Measurements from ENCODE around the gene GRIA3. TPM values are rescaled to one million over a fixed set of nuclear protein-coding genes. Genes with fewer than 3 reads are reported as not detected.
"Not testable (repeated sequence)": the region's sequence is repeated elsewhere in the genome, so short reads cannot be mapped to it uniquely, and the experiment has no call there.

The GRIA3 gene
- total RNA-seq, 2 experiments from 2014 or later: not detected

DNA sequence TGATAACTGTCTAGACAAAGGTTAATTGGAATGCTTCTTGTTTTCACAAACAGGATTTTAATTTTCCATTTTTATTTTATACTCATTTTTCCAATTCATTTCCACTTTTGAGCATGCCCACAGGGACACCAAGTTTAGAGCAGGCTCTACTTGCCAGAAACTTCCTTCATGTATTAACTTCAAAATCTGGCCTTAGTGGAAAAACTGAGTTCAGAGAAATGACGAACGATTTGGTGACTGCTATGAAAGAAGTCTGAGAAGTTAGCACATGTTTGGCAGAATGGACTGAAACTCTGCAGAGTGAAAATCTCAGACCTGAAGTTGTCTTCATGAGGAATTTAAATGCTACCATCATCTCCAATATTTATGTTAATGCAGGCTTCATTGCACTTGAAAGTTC, 334.7 kb downstream of the GRIA3 start:
- Histone ChIP-seq H3K9me2 (ENCODE audit: insufficient read depth, low read length) (no peaks in the 10 kb centered on the region), H2AFZ (ENCODE audit: low read length) (no peak overlapping the region), H3K27ac (ENCODE audit: low read depth, low read length, poor library complexity, severe bottlenecking) (no peak overlapping the region), H3K4me2 (ENCODE audit: low read length) (no peak overlapping the region), H3K9me3 (ENCODE audit: low read length) (no peaks in the 10 kb centered on the region), H4K20me1 (ENCODE audit: insufficient read depth, low read length) (no peaks in the 10 kb centered on the region), H3K36me3 (ENCODE audit: insufficient read depth, low read length) (no peaks in the 10 kb centered on the region), H3K4me1 (ENCODE audit: insufficient read depth, low read length, poor library complexity, severe bottlenecking) (no peaks in the 10 kb centered on the region), H3K4me3 (ENCODE audit: low read depth, low read length, poor library complexity, severe bottlenecking) (no peak overlapping the region), H3K79me2 (ENCODE audit: insufficient read depth, low read depth, low read length) (no peaks in the 10 kb centered on the region)
- intact Hi-C loops (cut with micrococcal nuclease; ENCODE audit: unreplicated experiment): no loop called here
- no peak for TF ChIP-seq EZH2phosphoT487 (IDR thresholded peaks at IDR 0.05; ENCODE audit: borderline replicate concordance, low read depth, low read length)
- TF ChIP-seq, protein P1, sequence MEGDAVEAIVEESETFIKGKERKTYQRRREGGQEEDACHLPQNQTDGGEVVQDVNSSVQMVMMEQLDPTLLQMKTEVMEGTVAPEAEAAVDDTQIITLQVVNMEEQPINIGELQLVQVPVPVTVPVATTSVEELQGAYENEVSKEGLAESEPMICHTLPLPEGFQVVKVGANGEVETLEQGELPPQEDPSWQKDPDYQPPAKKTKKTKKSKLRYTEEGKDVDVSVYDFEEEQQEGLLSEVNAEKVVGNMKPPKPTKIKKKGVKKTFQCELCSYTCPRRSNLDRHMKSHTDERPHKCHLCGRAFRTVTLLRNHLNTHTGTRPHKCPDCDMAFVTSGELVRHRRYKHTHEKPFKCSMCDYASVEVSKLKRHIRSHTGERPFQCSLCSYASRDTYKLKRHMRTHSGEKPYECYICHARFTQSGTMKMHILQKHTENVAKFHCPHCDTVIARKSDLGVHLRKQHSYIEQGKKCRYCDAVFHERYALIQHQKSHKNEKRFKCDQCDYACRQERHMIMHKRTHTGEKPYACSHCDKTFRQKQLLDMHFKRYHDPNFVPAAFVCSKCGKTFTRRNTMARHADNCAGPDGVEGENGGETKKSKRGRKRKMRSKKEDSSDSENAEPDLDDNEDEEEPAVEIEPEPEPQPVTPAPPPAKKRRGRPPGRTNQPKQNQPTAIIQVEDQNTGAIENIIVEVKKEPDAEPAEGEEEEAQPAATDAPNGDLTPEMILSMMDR (conservative IDR thresholded peaks at IDR 0.05; ENCODE audit: low read length): no peak
- ChIA-PET CTCF (ENCODE audit: unreplicated experiment) (no interaction called here), POLR2A (no interaction called here)
- no peak for DNase-seq (ENCODE audit: low spot score)
- BruUV-seq (replicated peaks): no TSS peak

DNA sequence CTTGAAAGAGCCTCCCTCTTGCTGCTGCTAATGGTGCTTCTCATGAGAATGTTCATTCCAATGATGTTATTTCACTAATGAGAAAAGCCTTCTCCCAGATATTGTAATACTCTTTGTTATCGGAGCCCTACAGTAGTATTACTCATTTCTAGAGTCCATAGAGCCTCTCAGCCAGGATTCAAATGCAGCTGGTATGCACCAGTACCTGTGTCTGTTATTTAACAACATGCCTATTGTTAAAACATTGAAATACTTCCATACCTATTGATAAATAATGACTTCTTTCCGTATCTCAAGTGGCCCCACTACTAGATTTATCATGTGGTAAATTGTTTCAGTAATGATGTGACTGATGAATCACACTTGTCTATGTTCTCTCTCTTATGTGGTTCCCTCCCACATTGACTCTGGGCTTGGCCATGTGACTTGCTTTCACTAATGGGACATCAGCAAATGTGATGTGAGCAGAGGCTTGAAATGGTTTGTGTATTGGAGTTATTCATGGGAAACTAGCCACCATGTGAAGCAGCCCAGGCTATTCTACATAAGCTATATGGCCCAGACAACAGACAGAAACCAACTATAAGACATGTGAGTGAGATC, 341.1 kb downstream of the GRIA3 start:
- POLR2A ChIA-PET: no interaction called here
- Histone ChIP-seq H2AFZ (ENCODE audit: low read length) (no peak overlapping the region), H4K20me1 (ENCODE audit: insufficient read depth, low read length) (no peaks in the 10 kb centered on the region), H3K9me2 (ENCODE audit: insufficient read depth, low read length) (no peaks in the 10 kb centered on the region), H3K79me2 (ENCODE audit: insufficient read depth, low read depth, low read length) (no peaks in the 10 kb centered on the region), H3K9me3 (ENCODE audit: low read length) (no peaks in the 10 kb centered on the region), H3K4me2 (ENCODE audit: low read length) (no peak overlapping the region), H3K36me3 (ENCODE audit: insufficient read depth, low read length) (no peaks in the 10 kb centered on the region), H3K4me3 (ENCODE audit: low read depth, low read length, poor library complexity, severe bottlenecking) (no peak overlapping the region), H3K4me1 (ENCODE audit: insufficient read depth, low read length, poor library complexity, severe bottlenecking) (no peaks in the 10 kb centered on the region), H3K27ac (ENCODE audit: low read depth, low read length, poor library complexity, severe bottlenecking) (no peak overlapping the region)
- intact Hi-C loops (cut with micrococcal nuclease; ENCODE audit: unreplicated experiment): no loop called here
- TF ChIP-seq, protein P1 (conservative IDR thresholded peaks at IDR 0.05; ENCODE audit: low read length): no peak
- TF ChIP-seq EZH2phosphoT487 (IDR thresholded peaks at IDR 0.05; ENCODE audit: borderline replicate concordance, low read depth, low read length): no peak
- BruUV-seq (replicated peaks): no TSS peak
- CTCF ChIA-PET (ENCODE audit: unreplicated experiment): no interaction called here
- no peak for DNase-seq (ENCODE audit: low spot score)

DNA sequence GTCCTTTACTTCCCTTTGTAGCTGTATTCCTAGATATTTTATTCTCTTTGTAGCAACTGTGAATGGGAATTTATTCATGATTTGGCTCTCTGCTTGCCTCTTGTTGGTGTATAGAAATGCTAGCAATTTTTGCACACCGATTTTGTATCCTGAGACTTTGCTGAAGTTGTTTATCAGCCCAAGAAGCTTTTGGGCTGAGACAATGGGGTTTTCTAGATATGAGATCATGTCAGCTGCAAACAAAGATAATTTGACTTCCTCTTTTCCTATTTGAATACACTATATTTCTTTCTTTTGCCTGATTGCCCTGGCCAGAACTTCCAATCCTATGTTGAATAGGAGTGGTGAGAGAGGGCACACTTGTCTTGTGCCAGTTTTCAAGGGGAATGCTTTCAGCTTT, 346.6 kb downstream of the GRIA3 start:
- H3K36me3 ChIP-seq (ENCODE audit: insufficient read depth, low read length); H3K9me2 ChIP-seq (ENCODE audit: insufficient read depth, low read length); H3K27ac ChIP-seq (ENCODE audit: low read depth, low read length, poor library complexity, severe bottlenecking); H3K4me3 ChIP-seq (ENCODE audit: low read depth, low read length, poor library complexity, severe bottlenecking); CTCF ChIA-PET (ENCODE audit: unreplicated experiment); H3K4me1 ChIP-seq (ENCODE audit: insufficient read depth, low read length, poor library complexity, severe bottlenecking); BruUV-seq (replicated peaks); H4K20me1 ChIP-seq (ENCODE audit: insufficient read depth, low read length); DNase-seq (ENCODE audit: low spot score); H3K9me3 ChIP-seq (ENCODE audit: low read length); intact Hi-C loops (cut with micrococcal nuclease; ENCODE audit: unreplicated experiment); H3K79me2 ChIP-seq (ENCODE audit: insufficient read depth, low read depth, low read length); H3K4me2 ChIP-seq (ENCODE audit: low read length); H2AFZ ChIP-seq (ENCODE audit: low read length): not testable (repeated sequence)
- POLR2A ChIA-PET: interaction anchor here (0.6 kb wide), 1 partner anchor 11 kb away, joined by 3 read pairs; no protein-coding TSS in a partner anchor

Measured in OCI-LY7 (cell line).